H9 (cell line): ENCODE results near the gene GLYATL1. TPM values are rescaled to one million over a fixed set of nuclear protein-coding genes. Genes with fewer than 3 reads are reported as not detected.

Experiments
- DNase-seq: peaks from one replicate; pipeline ENCODE4 v3.0.0-alpha.2; 2017
- H2AFZ ChIP-seq: one replicate; pipeline ENCODE4 v1.6.1; 2013; ENCODE audit warnings: mild to moderate bottlenecking, low read length, control low read depth, moderate library complexity
- H2AK5ac ChIP-seq: 2 replicates; pipeline ENCODE4 v1.6.1; 2013; ENCODE audit warnings: low read length, control low read depth, mixed read lengths; ENCODE audit not compliant: insufficient read length
- H2BK120ac ChIP-seq: one replicate; pipeline ENCODE4 v1.6.1; 2013; ENCODE audit warnings: low read depth, mild to moderate bottlenecking, low read length, control low read depth, inconsistent platforms; ENCODE audit not compliant: poor library complexity, severe bottlenecking
- H2BK12ac ChIP-seq: 2 replicates; pipeline ENCODE4 v1.6.1; 2013; ENCODE audit warnings: low read length, control low read depth, mixed read lengths, low read depth; ENCODE audit not compliant: insufficient read length
- H2BK15ac ChIP-seq: 2 replicates; pipeline ENCODE4 v1.6.1; 2013; ENCODE audit warnings: low read depth, low read length, control low read depth
- H2BK20ac ChIP-seq: one replicate; pipeline ENCODE4 v1.6.1; 2013; ENCODE audit warnings: low read depth, mild to moderate bottlenecking, low read length, control low read depth, inconsistent platforms; ENCODE audit not compliant: poor library complexity, severe bottlenecking
- H2BK5ac ChIP-seq: 2 replicates; pipeline ENCODE4 v1.6.1; 2013; ENCODE audit warnings: low read length, control low read depth, mixed read lengths; ENCODE audit not compliant: insufficient read length
- H3K14ac ChIP-seq: 2 replicates; pipeline ENCODE4 v1.6.1; 2013; ENCODE audit warnings: low read length, control low read depth; ENCODE audit not compliant: insufficient read depth
- H3K18ac ChIP-seq: 2 replicates; pipeline ENCODE4 v1.6.1; 2013; ENCODE audit warnings: low read depth, mild to moderate bottlenecking, mixed read lengths, low read length, control low read depth; ENCODE audit not compliant: insufficient read length
- H3K23ac ChIP-seq: 2 replicates; pipeline ENCODE4 v1.6.1; 2013; ENCODE audit warnings: low read length, control low read depth, mixed read lengths, low read depth; ENCODE audit not compliant: insufficient read length
- H3K23me2 ChIP-seq: 2 replicates; pipeline ENCODE4 v1.6.1; 2013; ENCODE audit warnings: low read depth, mild to moderate bottlenecking, mixed read lengths, low read length, control low read depth; ENCODE audit not compliant: insufficient read length, poor library complexity, severe bottlenecking
- H3K27ac ChIP-seq: 2 replicates; pipeline ENCODE4 v1.5.1; 2013; ENCODE audit warnings: low read length, control low read depth, mixed read lengths, low read depth; ENCODE audit not compliant: insufficient read length
- H3K27me3 ChIP-seq: 2 replicates; pipeline ENCODE4 v1.6.1; 2013; ENCODE audit warnings: low read length, control low read depth, inconsistent platforms; ENCODE audit not compliant: insufficient read depth
- H3K4ac ChIP-seq: 2 replicates; pipeline ENCODE4 v1.6.1; 2013; ENCODE audit warnings: low read depth, mild to moderate bottlenecking, control low read depth, inconsistent platforms, low read length, moderate library complexity
- H3K4me1 ChIP-seq: 2 replicates; pipeline ENCODE4 v1.6.1; 2013; ENCODE audit warnings: low read length, control low read depth, inconsistent platforms; ENCODE audit not compliant: insufficient read depth
- H3K4me2 ChIP-seq: 2 replicates; pipeline ENCODE4 v1.6.1; 2013; ENCODE audit warnings: low read length, control low read depth, mixed read lengths; ENCODE audit not compliant: insufficient read length, insufficient read depth
- H3K56ac ChIP-seq: 2 replicates; pipeline ENCODE4 v1.6.1; 2013; ENCODE audit warnings: low read depth, mild to moderate bottlenecking, mixed read lengths, low read length, control low read depth; ENCODE audit not compliant: insufficient read length
- H3K79me1 ChIP-seq: 2 replicates; pipeline ENCODE4 v1.6.1; 2013; ENCODE audit warnings: low read depth, mild to moderate bottlenecking, moderate library complexity, low read length, control low read depth, inconsistent platforms; ENCODE audit not compliant: insufficient read depth, poor library complexity, severe bottlenecking
- H3K79me2 ChIP-seq: 2 replicates; pipeline ENCODE4 v1.6.1; 2013; ENCODE audit warnings: low read length, control low read depth, inconsistent platforms; ENCODE audit not compliant: insufficient read depth
- H3K9ac ChIP-seq: 2 replicates; pipeline ENCODE4 v1.6.1; 2013; ENCODE audit warnings: low read length, control low read depth, mixed read lengths; ENCODE audit not compliant: insufficient read length; ENCODE audit errors: extremely low read depth
- H3K9me3 ChIP-seq: one replicate; pipeline ENCODE4 v1.6.1; 2013; ENCODE audit warnings: low read depth, low read length, inconsistent platforms; ENCODE audit not compliant: control insufficient read depth
- H3T11ph ChIP-seq: one replicate; pipeline ENCODE4 v1.6.1; 2013; ENCODE audit warnings: mild to moderate bottlenecking, low read length, control low read depth, inconsistent platforms
- H4K20me1 ChIP-seq: one replicate; pipeline ENCODE4 v1.6.1; 2013; ENCODE audit not compliant: control insufficient read depth, insufficient read length, insufficient read depth
- H4K5ac ChIP-seq: 2 replicates; pipeline ENCODE4 v1.6.1; 2013; ENCODE audit warnings: low read depth, mild to moderate bottlenecking, mixed read lengths, low read length, control low read depth; ENCODE audit not compliant: insufficient read length
- H4K8ac ChIP-seq: replicated peaks from 2 replicates; pipeline ENCODE4 v1.6.1; 2013; ENCODE audit warnings: low read length, control low read depth, mixed read lengths, low read depth; ENCODE audit not compliant: insufficient read length
- H4K91ac ChIP-seq: 2 replicates; pipeline ENCODE4 v1.6.1; 2013; ENCODE audit warnings: low read depth, mild to moderate bottlenecking, moderate library complexity, mixed read lengths, low read length, control low read depth; ENCODE audit not compliant: insufficient read length
- H3K27ac Mint-ChIP-seq, 3 experiments: 2 replicates in 2 of 3; 3 replicates in 1 of 3; pipeline ENCODE4 v1.8.0; 2020 to 2021; ENCODE audit warnings: mixed read lengths in 3 of 3, mild to moderate bottlenecking in 1 of 3, moderate library complexity in 1 of 3
- H3K27me3 Mint-ChIP-seq: 2 replicates; pipeline ENCODE4 v1.8.0; 2021; ENCODE audit warnings: low read depth, mild to moderate bottlenecking, moderate library complexity, mixed read lengths
- H3K36me3 Mint-ChIP-seq, 3 experiments: 2 replicates in 2 of 3; 3 replicates in 1 of 3; pipeline ENCODE4 v1.8.0; 2020 to 2021; ENCODE audit warnings: low read depth in 3 of 3, mixed read lengths in 3 of 3; ENCODE audit not compliant: insufficient read depth in 1 of 3
- H3K4me1 Mint-ChIP-seq, 2 experiments: 2 replicates each; pipeline ENCODE4 v1.8.0; 2020; ENCODE audit warnings: mixed read lengths in 2 of 2
- H3K4me3 Mint-ChIP-seq, 2 experiments: 2 replicates in 1 of 2; 3 replicates in 1 of 2; pipeline ENCODE4 v1.8.0; 2020 to 2021; ENCODE audit warnings: mild to moderate bottlenecking in 2 of 2, mixed read lengths in 2 of 2, moderate library complexity in 1 of 2
- H3K9me3 Mint-ChIP-seq, 2 experiments: 2 replicates in 1 of 2; 3 replicates in 1 of 2; pipeline ENCODE4 v1.8.0; 2020; ENCODE audit warnings: mild to moderate bottlenecking in 2 of 2, mixed read lengths in 2 of 2, moderate library complexity in 1 of 2
- WGBS: extraction: QIAGEN DNeasy Blood & Tissue Kit; methylation state at CpG from one replicate; pipeline ENCODE4 v1.1.7; 2013; ENCODE audit warnings: missing lambda C conversion rate, low lambda C conversion rate, mixed read lengths; ENCODE audit not compliant: insufficient read length; ENCODE audit errors: extremely low coverage; 5-methylcytosine and 5-hydroxymethylcytosine counted together
- total RNA-seq: library from RNA; stranded (reverse); gene quantifications from 2 replicates; pipeline ENCODE4 v1.2.1, GENCODE V29; 2021
- TF ChIP-seq, protein P1 (sequence below): fragments of 200-600 bp; sonication (generic); conservative IDR thresholded peaks from 3 replicates; pipeline ENCODE4 v1.8.0; 2021; ENCODE audit warnings: antibody characterized with exemption, mild to moderate bottlenecking

The GLYATL1 gene
- total RNA-seq, 1 experiment from 2014 or later = 2.8 TPM

- no peak overlapping the region for H3K18ac ChIP-seq
- no peak overlapping the region for H3K23ac ChIP-seq
- H4K5ac ChIP-seq = no peak overlapping the region
- H2BK20ac ChIP-seq = no peak overlapping the region
- Mint-ChIP-seq H3K4me1 (peaks cover 0 to under 1% of the 10 kb centered on the region in 2 experiments; a peak in 1 of 4 replicates), H3K4me3 (no peak overlapping the region), H3K27ac (no peak overlapping the region), H3K9me3 (no peaks in the 10 kb centered on the region), H3K36me3 (no peaks in the 10 kb centered on the region), H3K27me3 (no peaks in the 10 kb centered on the region; the same call in 1 of the 2 replicates)
- H3K56ac ChIP-seq = no peak overlapping the region
- H2AFZ ChIP-seq = no peak overlapping the region
- no CpG with 5 or more reads among the region's 1 CpG for WGBS
- no peak overlapping the region for H3T11ph ChIP-seq
- H3K27me3 ChIP-seq = no peaks in the 10 kb centered on the region
- no peak overlapping the region for H3K14ac ChIP-seq
- H2BK12ac ChIP-seq = no peak overlapping the region
- H3K23me2 ChIP-seq = no peaks in the 10 kb centered on the region
- no peaks in the 10 kb centered on the region for H3K79me1 ChIP-seq
- H4K8ac ChIP-seq = no peak overlapping the region
- H3K79me2 ChIP-seq = no peaks in the 10 kb centered on the region
- H2AK5ac ChIP-seq = no peak overlapping the region
- H2BK120ac ChIP-seq = no peak overlapping the region
- no peak overlapping the region for H3K4me2 ChIP-seq
- H3K4me1 ChIP-seq = no peaks in the 10 kb centered on the region
- H4K91ac ChIP-seq = no peak overlapping the region
- no peak overlapping the region for H2BK15ac ChIP-seq
- no peak for DNase-seq
- no peak overlapping the region for H3K27ac ChIP-seq
- TF ChIP-seq, protein P1, sequence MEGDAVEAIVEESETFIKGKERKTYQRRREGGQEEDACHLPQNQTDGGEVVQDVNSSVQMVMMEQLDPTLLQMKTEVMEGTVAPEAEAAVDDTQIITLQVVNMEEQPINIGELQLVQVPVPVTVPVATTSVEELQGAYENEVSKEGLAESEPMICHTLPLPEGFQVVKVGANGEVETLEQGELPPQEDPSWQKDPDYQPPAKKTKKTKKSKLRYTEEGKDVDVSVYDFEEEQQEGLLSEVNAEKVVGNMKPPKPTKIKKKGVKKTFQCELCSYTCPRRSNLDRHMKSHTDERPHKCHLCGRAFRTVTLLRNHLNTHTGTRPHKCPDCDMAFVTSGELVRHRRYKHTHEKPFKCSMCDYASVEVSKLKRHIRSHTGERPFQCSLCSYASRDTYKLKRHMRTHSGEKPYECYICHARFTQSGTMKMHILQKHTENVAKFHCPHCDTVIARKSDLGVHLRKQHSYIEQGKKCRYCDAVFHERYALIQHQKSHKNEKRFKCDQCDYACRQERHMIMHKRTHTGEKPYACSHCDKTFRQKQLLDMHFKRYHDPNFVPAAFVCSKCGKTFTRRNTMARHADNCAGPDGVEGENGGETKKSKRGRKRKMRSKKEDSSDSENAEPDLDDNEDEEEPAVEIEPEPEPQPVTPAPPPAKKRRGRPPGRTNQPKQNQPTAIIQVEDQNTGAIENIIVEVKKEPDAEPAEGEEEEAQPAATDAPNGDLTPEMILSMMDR = no peak
- no peak overlapping the region for H3K4ac ChIP-seq
- H3K9ac ChIP-seq = no peak overlapping the region
- no peak overlapping the region for H2BK5ac ChIP-seq
- no peaks in the 10 kb centered on the region for H4K20me1 ChIP-seq
- no peaks in the 10 kb centered on the region for H3K9me3 ChIP-seq
Observed at GRCh38 chr11:58999291-58999680, 60.0 kb downstream of the GLYATL1 start.
